MCF 10A (cell line): ENCODE measurements around the gene OR2V2. TPM values are rescaled to one million over a fixed set of nuclear protein-coding genes. Genes with fewer than 3 reads are reported as not detected.
A peak's percentile ranks its signal among the peaks of the same experiment; 100 is the strongest.

Source experiments
- BruUV-seq: library from RNA; stranded (reverse); fragments of 400-500 nt; replicated peaks from 2 replicates; lab custom pipeline; 2021; lab: Mats Ljungman, UMichigan
- CTCF ChIA-PET: fragments of 300-600 bp; sonication (Branson Sonifier 250); formaldehyde crosslinking; extraction: SDS; loops from one replicate; lab custom pipeline; 2021; ENCODE audit warnings: antibody characterized with exemption, inconsistent platforms; lab: Yijun Ruan, JAX
- POLR2A ChIA-PET: fragments of 300-600, 350-650 bp; sonication (Branson Sonifier 250); formaldehyde crosslinking; extraction: SDS; loops from one replicate; lab custom pipeline; 2020; ENCODE audit warnings: antibody characterized with exemption, inconsistent platforms; lab: Yijun Ruan, JAX
- DNase-seq: peaks from one replicate; pipeline ENCODE4 v3.0.0-alpha.2; 2018; ENCODE audit not compliant: unreplicated experiment
- H3K27ac Mint-ChIP-seq: one replicate; pipeline ENCODE4 v1.8.0; 2022; ENCODE audit warnings: mild to moderate bottlenecking, low read depth, mixed read lengths; ENCODE audit not compliant: unreplicated experiment
- H3K27me3 Mint-ChIP-seq: one replicate; pipeline ENCODE4 v1.8.0; 2022; ENCODE audit warnings: mixed read lengths; ENCODE audit not compliant: insufficient read depth, unreplicated experiment
- H3K36me3 Mint-ChIP-seq: one replicate; pipeline ENCODE4 v1.8.0; 2022; ENCODE audit warnings: mild to moderate bottlenecking, moderate library complexity, mixed read lengths; ENCODE audit not compliant: insufficient read depth, unreplicated experiment
- H3K4me1 Mint-ChIP-seq: one replicate; pipeline ENCODE4 v1.8.0; 2022; ENCODE audit warnings: mixed read lengths; ENCODE audit not compliant: insufficient read depth, unreplicated experiment
- H3K4me3 Mint-ChIP-seq: one replicate; pipeline ENCODE4 v1.8.0; 2022; ENCODE audit warnings: mild to moderate bottlenecking, moderate library complexity, mixed read lengths; ENCODE audit not compliant: unreplicated experiment
- H3K9me3 Mint-ChIP-seq: one replicate; pipeline ENCODE4 v1.8.0; 2022; ENCODE audit warnings: mixed read lengths; ENCODE audit not compliant: unreplicated experiment
- intact Hi-C: fragments of 100-400 bp; cut with micrococcal nuclease; formaldehyde crosslinking; loops from 2 replicates; pipeline ENCODE4 v1.14.1; 2022
- total RNA-seq: library from RNA; stranded (reverse); gene quantifications from 2 replicates; pipeline ENCODE4 v1.2.3, GENCODE V29; 2022
- TF ChIP-seq, protein P1 (sequence below): fragments of 200-600 bp; IDR thresholded peaks from one replicate; pipeline ENCODE4 v1.8.0; 2022; ENCODE audit warnings: antibody characterized with exemption, mild to moderate bottlenecking; ENCODE audit not compliant: unreplicated experiment

Gene OR2V2
- total RNA-seq, 1 experiment from 2014 or later = not detected

DNA sequence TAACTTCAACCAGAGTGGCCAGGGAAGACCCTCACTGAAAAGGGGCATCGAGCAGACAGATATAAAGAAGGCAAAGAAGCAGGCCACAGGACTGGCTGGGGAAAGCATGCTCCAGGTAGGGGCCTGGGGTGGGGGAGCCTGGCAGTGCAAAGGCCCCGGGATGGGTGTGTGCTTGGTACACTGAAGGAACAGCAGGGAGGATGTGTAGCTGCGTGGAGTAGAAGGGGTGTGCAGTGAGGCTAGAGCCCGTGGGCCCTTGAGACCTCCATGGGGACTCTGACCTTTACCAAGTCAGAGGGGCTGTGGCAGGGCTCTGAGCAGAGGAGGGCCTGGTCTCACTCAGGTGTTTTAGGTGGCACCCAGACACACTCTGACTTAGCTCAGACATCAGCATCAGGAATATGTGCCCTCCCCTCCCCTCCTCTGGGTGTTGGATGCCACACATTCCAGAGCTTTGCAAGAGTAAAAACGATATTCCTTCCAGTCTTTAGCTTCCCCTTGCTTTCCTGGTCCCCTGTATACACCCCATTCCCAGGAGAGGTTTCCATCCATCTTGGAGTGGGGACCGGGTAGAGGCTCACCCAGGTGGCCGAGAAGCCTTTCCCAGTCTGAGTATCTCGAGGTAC is 50.1 kb downstream of the OR2V2 start:
- H3K27ac Mint-ChIP-seq = no peak overlapping the region
- no TSS peak for BruUV-seq
- no peak for DNase-seq
- peaks cover 25% of the 10 kb centered on the region for H3K4me1 Mint-ChIP-seq
- POLR2A ChIA-PET = interaction anchor here (0.7 to 1.5 kb wide), 4 partner anchors 9 to 417 kb away, joined by 3 to 8 read pairs (median 3); no protein-coding TSS in a partner anchor
- H3K27me3 Mint-ChIP-seq = no peaks in the 10 kb centered on the region
- CTCF ChIA-PET = interaction anchor here (0.6 to 1.1 kb wide), 4 partner anchors 13 to 332 kb away, joined by 3 to 5 read pairs (median 3); no protein-coding TSS in a partner anchor
- peaks cover 5% of the 10 kb centered on the region for H3K36me3 Mint-ChIP-seq
- TF ChIP-seq, protein P1, sequence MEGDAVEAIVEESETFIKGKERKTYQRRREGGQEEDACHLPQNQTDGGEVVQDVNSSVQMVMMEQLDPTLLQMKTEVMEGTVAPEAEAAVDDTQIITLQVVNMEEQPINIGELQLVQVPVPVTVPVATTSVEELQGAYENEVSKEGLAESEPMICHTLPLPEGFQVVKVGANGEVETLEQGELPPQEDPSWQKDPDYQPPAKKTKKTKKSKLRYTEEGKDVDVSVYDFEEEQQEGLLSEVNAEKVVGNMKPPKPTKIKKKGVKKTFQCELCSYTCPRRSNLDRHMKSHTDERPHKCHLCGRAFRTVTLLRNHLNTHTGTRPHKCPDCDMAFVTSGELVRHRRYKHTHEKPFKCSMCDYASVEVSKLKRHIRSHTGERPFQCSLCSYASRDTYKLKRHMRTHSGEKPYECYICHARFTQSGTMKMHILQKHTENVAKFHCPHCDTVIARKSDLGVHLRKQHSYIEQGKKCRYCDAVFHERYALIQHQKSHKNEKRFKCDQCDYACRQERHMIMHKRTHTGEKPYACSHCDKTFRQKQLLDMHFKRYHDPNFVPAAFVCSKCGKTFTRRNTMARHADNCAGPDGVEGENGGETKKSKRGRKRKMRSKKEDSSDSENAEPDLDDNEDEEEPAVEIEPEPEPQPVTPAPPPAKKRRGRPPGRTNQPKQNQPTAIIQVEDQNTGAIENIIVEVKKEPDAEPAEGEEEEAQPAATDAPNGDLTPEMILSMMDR = no peak
- intact Hi-C loops = no loop called here
- no peaks in the 10 kb centered on the region for H3K9me3 Mint-ChIP-seq
- no peak overlapping the region for H3K4me3 Mint-ChIP-seq

DNA sequence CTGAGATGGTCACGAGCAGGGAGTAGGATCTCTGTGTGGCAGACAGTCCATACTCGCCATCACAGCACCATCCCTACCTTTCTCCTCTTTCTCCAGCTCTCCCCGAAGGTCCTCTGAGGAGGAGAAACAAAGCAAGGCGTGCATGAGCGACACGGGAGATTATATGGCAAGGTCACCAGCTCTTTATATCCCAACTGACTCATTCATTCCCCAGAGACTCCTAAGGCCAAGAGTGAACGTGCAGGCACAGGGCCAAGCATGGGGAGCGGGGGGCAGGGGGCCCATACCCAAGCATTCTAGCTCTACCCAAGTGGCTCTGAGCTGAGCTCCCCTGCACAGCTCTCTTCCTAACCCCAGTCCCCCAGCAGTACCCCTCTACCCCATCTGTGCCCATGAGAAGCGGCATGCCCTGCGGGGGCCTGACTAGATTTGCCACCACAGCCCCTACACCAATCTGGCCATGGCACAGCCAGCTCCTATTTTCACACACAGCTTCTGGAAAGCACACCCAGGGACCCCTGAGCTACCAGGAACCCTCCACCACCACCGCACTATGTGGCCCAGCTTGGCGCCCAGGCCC is 50.8 kb downstream of the OR2V2 start:
- H3K9me3 Mint-ChIP-seq = no peaks in the 10 kb centered on the region
- TF ChIP-seq, protein P1 = no peak
- CTCF ChIA-PET = interaction anchor here (0.6 to 1.2 kb wide), 5 partner anchors 14 to 333 kb away, joined by 3 to 5 read pairs (median 3); no protein-coding TSS in a partner anchor
- H3K4me1 Mint-ChIP-seq = peaks cover 23% of the 10 kb centered on the region
- intact Hi-C loops = no loop called here
- H3K27ac Mint-ChIP-seq = peak overlapping the region; percentile 7
- no TSS peak for BruUV-seq
- H3K36me3 Mint-ChIP-seq = peaks cover 8% of the 10 kb centered on the region
- H3K27me3 Mint-ChIP-seq = no peaks in the 10 kb centered on the region
- no peak overlapping the region for H3K4me3 Mint-ChIP-seq
- no peak for DNase-seq
- POLR2A ChIA-PET = interaction anchor here (0.6 to 12.4 kb wide), 6 partner anchors 8 to 418 kb away, joined by 3 to 432 read pairs (median 3); no protein-coding TSS in a partner anchor

GRCh38 chr5:181198905-181199519 is 51.6 kb downstream of the OR2V2 start:
- H3K4me3 Mint-ChIP-seq = no peak overlapping the region
- ChIA-PET CTCF (interaction anchor here (1.2 kb wide), 2 partner anchors 15 to 54 kb away, joined by 3 to 4 read pairs; no protein-coding TSS in a partner anchor), POLR2A (interaction anchor here (0.9 to 12.4 kb wide), 5 partner anchors 8 to 372 kb away, joined by 3 to 432 read pairs (median 4); no protein-coding TSS in a partner anchor)
- no peaks in the 10 kb centered on the region for H3K27me3 Mint-ChIP-seq
- no TSS peak for BruUV-seq
- no peaks in the 10 kb centered on the region for H3K9me3 Mint-ChIP-seq
- TF ChIP-seq, protein P1 = no peak
- H3K27ac Mint-ChIP-seq = peak overlapping the region; percentile 7
- peaks cover 21% of the 10 kb centered on the region for H3K4me1 Mint-ChIP-seq
- intact Hi-C loops = no loop called here
- DNase-seq = no peak
- peaks cover 13% of the 10 kb centered on the region for H3K36me3 Mint-ChIP-seq
